ENCODE measurements around the gene ATP5PD. TPM values are rescaled to one million over a fixed set of nuclear protein-coding genes. Genes with fewer than 3 reads are reported as not detected.

ATP5PD gene
- total RNA-seq, 1 experiment from 2014 or later, result 344 TPM

DNA sequence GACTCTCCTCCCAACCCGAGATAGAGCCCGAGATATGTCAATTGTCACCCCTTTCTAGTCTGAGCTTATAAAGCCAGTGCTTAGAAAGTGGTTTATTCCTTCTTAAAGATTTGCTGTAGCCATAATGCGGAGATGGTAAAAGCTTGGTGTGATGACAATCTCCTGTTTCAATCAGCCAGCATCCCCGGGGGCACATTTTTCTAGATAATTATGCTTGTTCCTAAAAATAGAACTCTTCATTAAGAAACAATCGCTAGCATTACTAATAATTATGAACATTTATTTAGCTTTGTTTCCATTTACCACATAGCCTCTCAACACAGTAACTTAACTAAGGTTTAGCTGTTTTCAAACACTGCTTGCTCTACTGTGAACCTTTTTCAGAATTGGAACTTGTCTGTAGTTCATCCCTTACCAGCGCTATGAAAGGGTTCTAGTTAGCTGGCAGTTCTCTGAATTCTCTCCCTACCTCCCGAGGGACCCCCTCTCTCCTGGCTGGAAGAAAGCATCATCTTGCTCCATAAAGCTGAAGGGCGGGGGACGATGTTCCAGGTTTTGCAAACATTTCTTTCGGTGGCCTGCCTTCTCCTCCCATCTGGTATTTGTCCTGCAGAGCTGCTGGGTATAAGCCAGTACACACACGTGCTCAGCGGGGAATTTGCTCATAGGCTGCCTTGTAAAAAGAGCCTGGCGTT is 35.2 kb downstream of the ATP5PD start:
- Histone ChIP-seq H3K79me2 (ENCODE audit: insufficient read depth, low read length) (no peaks in the 10 kb centered on the region), H2BK5ac (ENCODE audit: insufficient read length, low read length) (no peak overlapping the region), H2BK120ac (ENCODE audit: low read depth, low read length, poor library complexity, severe bottlenecking) (no peak overlapping the region), H3K23me2 (ENCODE audit: insufficient read length, low read depth, low read length, poor library complexity, severe bottlenecking) (peaks cover 10% of the 10 kb centered on the region), H3K27ac (ENCODE audit: insufficient read length, low read depth, low read length) (peak overlapping the region; percentile 63), H3K4ac (ENCODE audit: low read depth, low read length) (no peak overlapping the region), H3K4me1 (ENCODE audit: insufficient read depth, low read length) (no peaks in the 10 kb centered on the region; the same call in 1 of the 2 replicates), H4K20me1 (ENCODE audit: control insufficient read depth, insufficient read depth, insufficient read length) (no peaks in the 10 kb centered on the region), H3K79me1 (ENCODE audit: insufficient read depth, low read depth, low read length, poor library complexity, severe bottlenecking) (no peaks in the 10 kb centered on the region), H2BK12ac (ENCODE audit: insufficient read length, low read depth, low read length) (no peak overlapping the region), H3K27me3 (ENCODE audit: insufficient read depth, low read length) (no peaks in the 10 kb centered on the region), H4K91ac (ENCODE audit: insufficient read length, low read depth, low read length) (no peak overlapping the region), H3K9ac (ENCODE audit: extremely low read depth, insufficient read length, low read length) (peak overlapping the region; percentile 59), H3K14ac (ENCODE audit: insufficient read depth, low read length) (peak overlapping the region; percentile 60; the same call in 1 of the 2 replicates), H3K18ac (ENCODE audit: insufficient read length, low read depth, low read length) (no peak overlapping the region), H3K56ac (ENCODE audit: insufficient read length, low read depth, low read length) (no peak overlapping the region), H4K8ac (replicated peaks; ENCODE audit: insufficient read length, low read depth, low read length) (no peak overlapping the region), H3K23ac (ENCODE audit: insufficient read length, low read depth, low read length) (no peak overlapping the region), H3K4me2 (ENCODE audit: insufficient read depth, insufficient read length, low read length) (peak overlapping the region; percentile 97), H2BK20ac (ENCODE audit: low read depth, low read length, poor library complexity, severe bottlenecking) (no peak overlapping the region), H2BK15ac (ENCODE audit: low read depth, low read length) (no peak overlapping the region), H2AK5ac (ENCODE audit: insufficient read length, low read length) (no peak overlapping the region), H3T11ph (ENCODE audit: low read length) (no peak overlapping the region), H4K5ac (ENCODE audit: insufficient read length, low read depth, low read length) (no peak overlapping the region), H2AFZ (ENCODE audit: low read length) (no peak overlapping the region), H3K9me3 (ENCODE audit: control insufficient read depth, low read depth, low read length) (no peaks in the 10 kb centered on the region)
- no CpG with 5 or more reads among the region's 13 CpGs for WGBS (ENCODE audit: extremely low coverage, insufficient read length, low lambda C conversion rate)
- peaks cover 4 to 13% (median 4%) of the 10 kb centered on the region in 3 experiments; a peak in 4 of 7 replicates for H3K36me3 Mint-ChIP-seq (ENCODE audit: insufficient read depth in 1 of 3, low read depth in 3 of 3)
- DNase-seq, result no peak
- H3K27me3 Mint-ChIP-seq (ENCODE audit: low read depth), result peaks cover 2% of the 10 kb centered on the region
- H3K4me3 Mint-ChIP-seq, result peak overlapping the region; percentile 87
- H3K4me1 Mint-ChIP-seq, result peaks cover 23 to 25% of the 10 kb centered on the region in 2 experiments
- peak overlapping the region; percentile 66 to 98 (median 96); a peak in 6 of 7 replicates for H3K27ac Mint-ChIP-seq
- H3K9me3 Mint-ChIP-seq, result no peaks in the 10 kb centered on the region
- TF ChIP-seq, protein P1, sequence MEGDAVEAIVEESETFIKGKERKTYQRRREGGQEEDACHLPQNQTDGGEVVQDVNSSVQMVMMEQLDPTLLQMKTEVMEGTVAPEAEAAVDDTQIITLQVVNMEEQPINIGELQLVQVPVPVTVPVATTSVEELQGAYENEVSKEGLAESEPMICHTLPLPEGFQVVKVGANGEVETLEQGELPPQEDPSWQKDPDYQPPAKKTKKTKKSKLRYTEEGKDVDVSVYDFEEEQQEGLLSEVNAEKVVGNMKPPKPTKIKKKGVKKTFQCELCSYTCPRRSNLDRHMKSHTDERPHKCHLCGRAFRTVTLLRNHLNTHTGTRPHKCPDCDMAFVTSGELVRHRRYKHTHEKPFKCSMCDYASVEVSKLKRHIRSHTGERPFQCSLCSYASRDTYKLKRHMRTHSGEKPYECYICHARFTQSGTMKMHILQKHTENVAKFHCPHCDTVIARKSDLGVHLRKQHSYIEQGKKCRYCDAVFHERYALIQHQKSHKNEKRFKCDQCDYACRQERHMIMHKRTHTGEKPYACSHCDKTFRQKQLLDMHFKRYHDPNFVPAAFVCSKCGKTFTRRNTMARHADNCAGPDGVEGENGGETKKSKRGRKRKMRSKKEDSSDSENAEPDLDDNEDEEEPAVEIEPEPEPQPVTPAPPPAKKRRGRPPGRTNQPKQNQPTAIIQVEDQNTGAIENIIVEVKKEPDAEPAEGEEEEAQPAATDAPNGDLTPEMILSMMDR (conservative IDR thresholded peaks at IDR 0.05), result no peak
